GM18499 (cell line): ENCODE data around the gene RNU6-1.

ENCODE experiments used
- ATAC-seq: cut with Tn5 transposase; IDR thresholded peaks from one replicate; pipeline ENCODE4 v1.9.1; 2021; ENCODE audit warnings: moderate number of reproducible peaks; ENCODE audit not compliant: insufficient read depth, unreplicated experiment

Gene RNU6-1

DNA sequence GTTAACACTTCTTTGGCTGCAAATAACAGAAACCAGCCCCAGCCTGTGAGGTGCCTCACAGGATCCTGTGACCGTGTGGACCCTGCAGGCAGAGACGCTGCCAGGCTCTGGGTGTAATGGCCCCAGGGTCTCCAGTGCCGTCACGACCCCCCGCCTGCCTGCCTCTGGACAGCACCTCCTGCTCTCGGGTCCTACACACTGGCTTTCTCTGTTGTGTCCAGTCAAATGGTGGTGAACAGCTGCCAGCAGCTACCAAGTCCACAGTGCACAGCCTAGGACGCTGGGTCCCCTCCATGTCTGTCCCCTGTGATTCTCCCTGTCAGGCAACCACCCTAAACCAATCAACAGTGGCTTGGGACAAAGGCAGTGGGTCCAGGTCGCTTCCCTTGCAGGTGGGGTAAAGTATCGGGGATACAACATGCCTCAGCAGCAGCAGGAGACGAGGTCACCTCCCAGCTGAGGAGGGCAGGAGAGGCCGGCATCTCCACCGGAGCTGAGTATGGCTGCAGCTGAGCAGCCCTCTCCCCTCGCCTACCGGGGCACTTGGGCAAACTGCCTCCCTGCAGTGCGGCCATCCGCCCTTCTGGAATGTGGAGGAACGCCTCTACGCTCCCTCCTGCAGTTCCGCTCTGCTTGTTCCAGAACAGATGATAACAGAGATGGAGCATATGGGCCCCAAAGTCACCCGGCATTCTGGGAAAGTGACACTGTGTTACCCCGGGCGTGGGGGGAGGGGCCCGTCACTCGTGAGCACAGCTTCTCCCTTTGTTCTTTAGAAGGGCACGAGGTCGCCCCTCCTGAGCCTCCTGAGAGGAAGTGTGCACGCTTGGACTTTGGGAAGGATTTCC, 35.6 kb downstream of the RNU6-1 start:
- ATAC-seq: no peak

DNA sequence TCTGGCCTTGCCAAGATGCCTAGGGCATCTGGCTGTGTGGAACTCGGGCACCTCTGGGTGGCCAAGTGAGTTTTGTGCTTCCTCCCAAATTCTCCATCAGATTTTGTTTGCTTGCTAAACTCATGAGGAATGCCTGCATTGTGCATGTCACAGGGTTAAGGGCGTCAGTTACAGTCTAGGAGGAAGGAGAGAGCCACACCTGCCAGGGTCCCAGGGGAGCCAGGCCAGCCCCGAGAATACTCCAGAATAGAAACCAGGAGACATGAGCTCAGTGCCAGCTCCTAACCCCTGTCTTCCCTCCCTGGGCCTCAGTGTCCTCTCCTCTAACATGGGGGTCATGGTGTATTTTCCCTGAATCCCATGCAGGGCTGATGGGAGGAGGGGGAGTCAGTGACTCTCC, 36.5 kb downstream of the RNU6-1 start:
- ATAC-seq: no peak

DNA sequence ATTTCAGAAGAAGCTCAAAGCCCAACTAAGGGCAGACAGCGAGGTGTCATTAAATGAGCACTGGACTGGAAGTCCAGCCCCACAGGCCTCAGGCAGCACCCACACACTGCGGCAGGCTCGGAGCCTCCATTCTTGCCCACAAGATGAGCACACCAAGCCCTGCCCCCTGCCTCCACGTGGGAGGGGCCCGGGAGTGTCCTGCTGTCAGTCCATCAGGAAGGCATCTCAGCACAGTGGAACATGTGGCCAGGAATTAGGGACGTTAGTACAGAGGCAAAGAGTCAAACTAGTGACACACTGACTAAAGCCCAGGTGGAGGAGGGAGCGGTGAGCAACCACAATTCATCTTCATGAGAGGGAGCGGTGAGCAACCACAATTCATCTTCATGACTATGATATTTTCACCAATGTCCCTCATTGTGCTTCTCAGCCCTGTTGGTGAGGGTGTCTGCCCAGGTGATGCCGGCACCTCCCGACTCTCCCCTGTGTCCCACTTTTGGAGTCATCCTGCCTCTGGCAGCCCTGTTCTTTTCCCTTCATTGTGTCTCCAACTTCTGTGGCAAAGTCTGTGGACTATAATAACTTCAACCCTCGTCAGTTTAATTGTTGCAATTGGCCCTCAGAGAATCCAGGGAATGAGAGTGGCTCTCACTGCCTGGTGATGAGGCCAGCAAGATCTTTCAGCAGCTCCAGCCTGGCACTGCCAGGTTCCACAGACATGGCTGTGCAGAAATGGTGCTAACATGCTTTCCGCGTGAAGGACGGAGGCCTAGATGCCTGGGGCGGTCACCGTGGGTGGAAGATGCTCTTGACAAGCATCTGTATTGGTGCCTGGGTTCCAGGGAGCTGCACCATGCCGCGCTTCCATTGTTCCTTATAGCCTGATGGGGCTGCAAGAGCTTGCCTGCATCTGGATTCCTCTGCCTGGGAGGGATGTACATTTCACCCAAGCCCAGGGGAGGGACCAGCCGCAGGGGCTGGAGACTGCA, 37.6 kb downstream of the RNU6-1 start:
- ATAC-seq: no peak

DNA sequence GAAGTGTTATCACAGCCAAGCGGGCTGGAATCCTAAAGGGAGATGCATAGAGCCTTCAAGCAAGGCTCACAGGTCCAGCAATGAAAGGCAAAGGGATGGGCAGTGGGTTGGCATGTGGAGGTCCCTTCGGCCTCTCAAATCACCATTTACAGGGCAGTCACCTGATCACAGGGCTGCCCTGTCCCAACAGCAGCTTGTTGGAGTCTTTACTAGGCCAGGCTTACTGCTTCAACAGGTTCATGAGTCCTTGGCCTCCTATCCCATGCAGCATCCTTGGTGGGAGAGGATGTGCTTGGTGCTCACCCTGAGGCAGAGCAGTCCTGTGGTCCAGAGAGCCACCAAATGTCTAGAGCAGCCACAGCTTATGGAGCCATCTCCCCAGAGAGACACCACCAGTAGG, 38.7 kb downstream of the RNU6-1 start:
- no peak for ATAC-seq

DNA sequence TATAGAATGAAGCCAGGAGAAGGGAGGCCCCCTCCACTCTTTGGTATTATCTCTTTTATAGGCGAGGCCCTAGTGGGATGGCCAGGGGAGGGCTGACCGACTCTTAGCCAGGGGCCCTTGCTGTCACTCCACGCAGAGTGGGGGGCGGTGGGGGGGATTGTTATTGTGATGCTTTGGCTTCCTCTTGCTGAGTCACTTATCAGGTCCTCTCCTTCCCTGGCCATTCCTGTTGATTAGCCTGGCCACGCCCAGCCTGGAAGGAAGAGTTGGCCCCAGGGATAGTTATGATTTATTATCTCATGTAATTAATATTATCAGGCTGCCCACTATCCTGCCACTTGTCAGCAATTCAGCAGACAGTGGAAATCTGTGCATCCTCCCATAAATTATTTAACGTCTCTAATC, 40.0 kb downstream of the RNU6-1 start:
- no peak for ATAC-seq

DNA sequence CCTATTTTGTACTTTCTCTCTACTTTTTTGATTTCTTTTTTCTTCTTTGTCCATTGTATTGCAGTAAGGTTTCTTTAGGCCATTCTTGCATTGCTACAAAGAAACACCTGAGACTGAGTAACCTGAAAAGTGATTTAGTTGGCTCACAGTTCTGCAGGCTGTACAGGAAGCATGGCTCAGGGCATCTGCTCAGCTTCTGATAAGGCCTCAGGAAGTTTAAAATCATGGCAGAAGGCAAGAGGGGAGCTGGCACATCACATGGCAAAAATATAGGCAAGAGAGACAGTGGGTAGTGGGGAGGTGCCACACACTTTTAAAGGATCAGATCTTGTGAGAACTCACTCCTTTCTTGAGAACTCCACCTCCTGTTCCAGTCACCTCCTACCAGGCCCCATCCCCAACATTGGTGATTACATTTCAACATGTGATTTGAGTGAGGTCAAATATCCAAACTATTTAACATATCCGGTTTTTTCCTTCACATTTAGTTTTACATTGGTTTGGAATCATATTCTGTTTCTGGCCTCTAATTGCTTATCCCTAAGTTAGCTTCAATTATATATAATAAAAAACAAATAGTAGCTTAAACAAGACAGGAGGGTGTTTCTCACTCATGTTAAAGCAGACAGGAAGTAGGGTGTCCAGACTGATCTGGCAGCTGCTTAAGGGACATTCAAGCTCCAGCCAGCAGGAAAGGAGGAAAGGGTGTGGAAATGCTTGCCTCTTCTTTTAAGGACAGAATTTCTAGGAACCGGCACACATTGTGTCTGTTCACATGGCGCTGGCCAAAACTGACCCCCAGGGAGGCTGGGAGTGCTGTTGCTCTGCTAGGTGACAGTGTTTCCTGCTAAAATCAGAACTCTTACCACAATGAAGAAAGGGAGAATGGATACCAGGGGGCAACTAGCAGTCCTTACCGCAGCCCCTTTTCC, 43.4 kb downstream of the RNU6-1 start:
- ATAC-seq: no peak

DNA sequence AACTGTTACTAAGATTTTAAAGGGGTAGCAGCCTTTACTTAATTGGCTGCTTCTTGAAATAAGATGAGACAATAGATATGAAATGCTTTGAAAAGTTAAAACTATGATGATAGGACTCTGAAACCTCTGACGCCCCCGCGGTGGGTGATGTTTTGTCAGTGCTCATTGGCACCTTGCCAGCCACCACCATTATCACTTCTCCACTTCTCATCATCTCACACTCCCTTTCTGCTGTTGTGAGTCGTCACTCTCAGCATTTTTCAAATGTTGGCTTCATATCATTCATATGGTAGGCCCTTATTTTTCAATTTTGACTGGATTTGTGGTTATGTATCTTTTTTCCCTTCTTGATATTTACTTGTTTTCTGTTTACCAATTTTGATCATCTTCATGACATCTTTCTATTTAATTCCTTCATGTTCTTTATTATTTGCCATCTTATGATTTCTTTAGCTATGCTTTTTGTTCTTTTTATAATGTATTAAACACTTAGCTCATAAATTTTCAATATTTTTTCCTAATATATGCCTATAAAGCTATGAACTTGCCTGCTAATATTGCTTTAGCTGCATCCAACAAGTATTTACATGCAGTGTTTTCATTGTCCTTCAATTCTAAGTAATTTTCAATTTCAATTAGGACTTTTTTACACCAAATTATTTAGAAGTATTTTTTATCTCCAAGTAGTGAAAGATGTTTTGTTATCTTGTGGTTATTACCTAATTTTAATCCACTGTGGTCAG, 44.8 kb downstream of the RNU6-1 start:
- no peak for ATAC-seq

DNA sequence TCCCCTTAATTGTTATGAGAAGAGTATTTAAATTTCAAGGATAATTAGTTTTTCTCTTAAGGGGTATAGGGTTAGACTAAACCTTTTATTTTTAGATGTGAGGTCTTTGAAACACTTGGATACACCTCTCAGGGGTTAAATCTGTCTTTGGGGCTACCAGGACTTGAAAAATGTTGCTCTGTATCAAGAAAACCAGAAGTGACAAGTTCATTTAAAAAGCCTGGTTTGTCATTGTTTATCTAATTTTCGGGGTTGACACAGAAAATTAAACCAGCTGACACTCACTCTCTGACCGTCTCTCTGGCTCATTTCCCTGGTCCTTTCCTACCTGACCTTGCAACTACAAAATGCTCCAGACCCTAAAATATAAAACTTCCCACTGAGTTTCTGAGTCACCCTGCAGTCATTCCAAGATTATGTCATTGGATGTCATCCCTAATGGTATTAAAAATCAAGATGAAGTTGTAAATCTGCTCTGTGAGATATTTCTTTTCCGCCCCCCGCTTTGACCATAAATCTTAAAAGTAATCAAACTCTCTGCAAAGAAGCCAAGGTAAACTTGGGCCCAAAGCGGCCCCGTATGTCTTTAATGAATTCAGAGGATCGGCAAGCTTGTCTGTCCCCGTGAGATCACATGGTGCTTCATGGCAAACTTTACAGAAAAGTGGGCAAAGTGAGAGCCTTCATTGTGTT, 47.4 kb downstream of the RNU6-1 start:
- ATAC-seq: no peak

DNA sequence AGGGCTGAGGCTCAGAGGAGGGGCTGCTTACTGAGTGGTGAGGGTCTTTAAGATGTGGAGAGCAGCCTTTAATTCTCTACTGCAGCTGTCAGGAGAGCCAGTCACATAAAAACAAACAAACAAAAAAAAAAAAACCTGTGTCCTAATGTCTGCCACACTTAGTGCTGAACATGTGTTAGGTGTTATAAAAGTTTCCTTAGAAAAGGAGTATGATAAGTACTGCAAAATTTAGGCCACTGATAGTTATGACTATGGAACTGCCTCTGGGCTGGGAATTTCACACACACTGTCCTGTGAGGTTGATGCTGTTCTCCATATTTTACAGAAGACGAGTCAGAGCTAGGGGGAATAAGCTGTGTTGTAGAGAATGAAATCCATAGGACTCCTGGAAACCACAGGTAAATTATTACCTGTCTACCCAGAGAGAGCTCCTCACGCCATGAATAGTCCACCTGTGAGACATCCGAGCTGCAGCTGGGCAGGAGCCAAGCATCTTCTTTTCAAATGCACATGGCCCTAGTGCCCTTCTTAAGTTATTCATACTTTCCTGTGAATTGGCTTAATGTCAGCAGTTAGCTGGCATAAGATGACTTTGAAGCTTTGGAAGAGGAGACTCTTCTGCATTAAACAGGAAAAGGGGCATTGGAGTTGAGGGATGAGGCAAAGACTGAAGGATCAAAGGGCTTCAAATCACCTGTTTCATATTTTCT, 49.1 kb downstream of the RNU6-1 start:
- ATAC-seq: no peak
